ENCODE results near the gene HMSD. TPM values are rescaled to one million over a fixed set of nuclear protein-coding genes. Genes with fewer than 3 reads are reported as not detected.

HMSD gene
- total RNA-seq, 1 donor from 2014 or later = 5.5 TPM

GRCh38 chr18:63960891-63961290 lies 11.8 kb downstream of the HMSD start:
- no peak for TF ChIP-seq CTCF (IDR thresholded peaks at IDR 0.05; ENCODE audit: unreplicated experiment)
- Mint-ChIP-seq H3K9me3 (ENCODE audit: low read depth) (no peaks in the 10 kb centered on the region), H3K4me3 (ENCODE audit: low read depth) (no peak overlapping the region), H3K4me1 (ENCODE audit: low read depth) (no peaks in the 10 kb centered on the region), H3K27me3 (peaks cover 3% of the 10 kb centered on the region), H3K36me3 (ENCODE audit: insufficient read depth) (no peaks in the 10 kb centered on the region), H3K27ac (no peak overlapping the region)
- DNase-seq (ENCODE audit: low spot score, unreplicated experiment) = no peak

GRCh38 chr18:63961435-63961980 lies 12.4 kb downstream of the HMSD start:
- no peak for TF ChIP-seq CTCF (IDR thresholded peaks at IDR 0.05; ENCODE audit: unreplicated experiment)
- Mint-ChIP-seq H3K9me3 (ENCODE audit: low read depth) (no peaks in the 10 kb centered on the region), H3K4me3 (ENCODE audit: low read depth) (no peak overlapping the region), H3K27ac (no peak overlapping the region), H3K36me3 (ENCODE audit: insufficient read depth) (no peaks in the 10 kb centered on the region), H3K4me1 (ENCODE audit: low read depth) (no peaks in the 10 kb centered on the region), H3K27me3 (peaks cover 4% of the 10 kb centered on the region)
- DNase-seq (ENCODE audit: low spot score, unreplicated experiment) = no peak

- no peak for DNase-seq (ENCODE audit: low spot score, unreplicated experiment)
- peaks cover 7% of the 10 kb centered on the region for H3K27me3 Mint-ChIP-seq
- TF ChIP-seq CTCF (IDR thresholded peaks at IDR 0.05; ENCODE audit: unreplicated experiment) = no peak
- H3K4me1 Mint-ChIP-seq (ENCODE audit: low read depth) = no peaks in the 10 kb centered on the region
- no peaks in the 10 kb centered on the region for H3K9me3 Mint-ChIP-seq (ENCODE audit: low read depth)
- H3K36me3 Mint-ChIP-seq (ENCODE audit: insufficient read depth) = no peaks in the 10 kb centered on the region
- H3K27ac Mint-ChIP-seq = no peak overlapping the region
- no peak overlapping the region for H3K4me3 Mint-ChIP-seq (ENCODE audit: low read depth)
These were observed 13.0 kb downstream of the HMSD start for GRCh38 chr18:63962137-63962536.

GRCh38 chr18:63963615-63964256 lies 14.6 kb downstream of the HMSD start:
- Mint-ChIP-seq H3K9me3 (ENCODE audit: low read depth) (no peaks in the 10 kb centered on the region), H3K4me1 (ENCODE audit: low read depth) (no peaks in the 10 kb centered on the region), H3K27ac (no peak overlapping the region), H3K36me3 (ENCODE audit: insufficient read depth) (no peaks in the 10 kb centered on the region), H3K4me3 (ENCODE audit: low read depth) (no peak overlapping the region), H3K27me3 (peaks cover 7% of the 10 kb centered on the region)
- peak; percentile 70 for TF ChIP-seq CTCF (IDR thresholded peaks at IDR 0.05; ENCODE audit: unreplicated experiment)
- no peak for DNase-seq (ENCODE audit: low spot score, unreplicated experiment)

- no peak overlapping the region for H3K4me3 Mint-ChIP-seq (ENCODE audit: low read depth)
- H3K9me3 Mint-ChIP-seq (ENCODE audit: low read depth) = no peaks in the 10 kb centered on the region
- peaks cover 7% of the 10 kb centered on the region for H3K27me3 Mint-ChIP-seq
These were observed 15.8 kb downstream of the HMSD start for GRCh38 chr18:63964908-63965307.

More at GRCh38 chr18:63964908-63965307, 15.8 kb downstream of the HMSD start:
- Mint-ChIP-seq H3K27ac (no peak overlapping the region), H3K4me1 (ENCODE audit: low read depth) (peaks cover 11% of the 10 kb centered on the region), H3K36me3 (ENCODE audit: insufficient read depth) (no peaks in the 10 kb centered on the region)
- no peak for TF ChIP-seq CTCF (IDR thresholded peaks at IDR 0.05; ENCODE audit: unreplicated experiment)
- DNase-seq (ENCODE audit: low spot score, unreplicated experiment) = no peak

All from progenitor cell of endocrine pancreas (in vitro differentiated cells).